ENCODE data around the gene EFCAB11.

The EFCAB11 gene

DNA sequence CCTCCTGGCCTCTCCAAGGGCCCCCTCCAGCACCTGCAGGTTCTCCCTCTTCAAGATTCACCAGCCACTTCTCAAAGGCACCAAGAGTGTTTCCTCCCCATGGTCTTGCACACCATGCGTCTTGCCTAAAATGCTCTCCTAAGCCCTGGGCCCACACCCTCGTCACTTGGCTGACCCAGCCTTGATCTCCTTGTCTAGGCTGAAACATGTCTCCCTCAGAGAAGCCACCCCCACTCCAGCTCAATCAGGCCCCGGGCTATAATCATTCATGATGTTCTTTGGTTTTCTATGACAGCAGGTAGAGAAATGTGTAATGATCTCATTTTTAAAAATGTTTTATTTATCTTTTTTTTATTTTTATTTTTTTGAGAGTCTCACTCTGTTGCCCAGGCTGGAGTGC lies 88.1 kb downstream of the EFCAB11 start:
- DNase-seq (ENCODE audit: low read depth): no peak

DNA sequence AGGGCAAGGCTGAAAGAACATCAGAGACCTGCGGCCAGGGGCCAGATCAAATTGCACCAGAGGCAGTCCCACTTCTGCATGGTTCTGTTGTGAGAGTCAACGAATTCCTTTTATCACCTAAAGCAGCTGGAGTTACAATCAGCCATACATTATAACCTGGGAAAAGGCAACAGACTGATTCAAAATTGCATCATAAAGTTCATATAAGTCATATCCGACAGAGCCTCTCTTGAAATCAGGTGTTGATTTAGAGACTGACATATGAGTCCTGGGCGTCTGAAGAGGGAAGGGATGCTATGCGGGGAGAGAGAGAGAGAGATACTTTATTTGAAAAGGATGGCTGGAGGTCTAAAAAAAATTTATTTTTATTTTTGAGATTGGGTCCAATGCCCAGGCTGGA lies 89.4 kb downstream of the EFCAB11 start:
- DNase-seq (ENCODE audit: low read depth): no peak

DNA sequence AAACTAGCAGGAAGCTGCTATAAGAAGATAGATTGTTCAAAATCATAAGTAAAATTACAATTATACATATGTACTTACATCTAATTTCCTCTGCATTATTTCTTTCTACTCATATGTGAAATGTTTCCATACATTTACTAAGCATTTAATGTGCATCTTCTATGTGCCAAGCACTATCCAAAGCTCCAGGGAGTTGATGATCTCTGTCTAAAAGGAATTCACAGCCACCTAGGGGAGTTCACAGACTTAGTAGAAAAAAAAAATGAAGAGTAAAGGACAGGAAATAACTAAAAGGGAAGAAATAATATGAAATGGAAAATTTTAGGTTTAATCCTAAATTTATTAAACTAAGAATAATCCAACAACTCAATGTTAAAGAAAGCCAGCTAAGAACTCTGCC lies 91.7 kb downstream of the EFCAB11 start:
- no peak for DNase-seq (ENCODE audit: low read depth)

DNA sequence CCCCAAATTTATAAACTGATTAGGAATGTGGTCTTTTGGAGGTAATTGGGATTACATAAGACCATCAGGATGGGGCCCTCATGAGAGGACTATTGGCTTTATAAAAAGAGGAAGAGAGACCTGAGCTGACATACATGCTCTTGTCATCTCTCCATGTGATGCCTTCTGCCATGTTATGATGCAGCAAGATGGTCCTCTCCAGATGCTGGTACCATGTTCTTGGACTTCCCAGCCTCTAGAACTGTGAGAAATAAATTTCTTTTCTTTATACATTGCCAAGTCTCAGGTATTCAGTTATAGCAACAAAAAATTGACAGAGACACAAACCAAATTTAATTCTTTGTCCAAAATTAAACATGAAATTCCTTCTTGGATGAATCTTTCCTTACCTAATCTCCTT lies 92.9 kb downstream of the EFCAB11 start:
- DNase-seq (ENCODE audit: low read depth): no peak

DNA sequence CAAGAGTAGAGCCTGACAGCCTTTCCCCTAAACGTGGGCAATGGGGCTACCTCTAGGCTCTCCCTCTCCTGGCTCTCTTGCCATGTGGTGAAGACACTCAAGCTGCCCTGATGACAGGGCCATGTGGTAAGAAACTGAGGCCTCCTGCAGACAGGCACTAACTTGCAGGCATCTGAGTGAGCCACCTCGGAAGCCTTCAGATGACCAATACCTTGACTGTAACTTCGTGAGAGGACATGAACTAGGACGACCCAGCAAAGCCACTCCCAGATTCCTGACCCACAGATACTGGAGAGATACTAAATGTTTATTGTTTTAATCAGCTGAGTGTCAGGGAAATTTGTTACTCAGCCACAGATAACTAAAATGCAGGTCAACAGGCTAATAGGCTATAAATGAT lies 96.4 kb downstream of the EFCAB11 start:
- DNase-seq (ENCODE audit: low read depth): no peak

DNA sequence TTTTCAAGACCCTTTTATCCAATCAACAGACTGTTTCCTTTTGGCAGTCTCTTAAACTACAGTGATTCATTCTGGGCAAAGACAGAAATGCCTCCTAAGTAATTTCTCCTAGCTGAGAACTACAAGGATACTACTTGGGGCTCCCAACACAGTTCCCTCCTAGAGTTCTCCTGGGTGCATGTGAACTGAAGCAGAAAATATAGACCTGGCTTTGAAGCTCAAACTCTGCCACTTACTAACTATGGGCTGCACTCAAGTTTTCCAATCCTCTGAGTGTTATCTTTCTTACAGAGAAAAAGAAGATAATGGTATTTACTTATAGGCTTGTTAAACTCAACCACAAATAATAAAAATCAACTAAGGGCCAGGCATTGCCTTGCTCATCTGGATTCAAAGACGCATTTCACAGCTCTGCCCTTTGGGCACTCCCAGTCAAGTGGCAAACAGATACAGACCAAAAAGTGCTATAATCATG lies 97.6 kb downstream of the EFCAB11 start:
- no peak for DNase-seq (ENCODE audit: low read depth)

DNA sequence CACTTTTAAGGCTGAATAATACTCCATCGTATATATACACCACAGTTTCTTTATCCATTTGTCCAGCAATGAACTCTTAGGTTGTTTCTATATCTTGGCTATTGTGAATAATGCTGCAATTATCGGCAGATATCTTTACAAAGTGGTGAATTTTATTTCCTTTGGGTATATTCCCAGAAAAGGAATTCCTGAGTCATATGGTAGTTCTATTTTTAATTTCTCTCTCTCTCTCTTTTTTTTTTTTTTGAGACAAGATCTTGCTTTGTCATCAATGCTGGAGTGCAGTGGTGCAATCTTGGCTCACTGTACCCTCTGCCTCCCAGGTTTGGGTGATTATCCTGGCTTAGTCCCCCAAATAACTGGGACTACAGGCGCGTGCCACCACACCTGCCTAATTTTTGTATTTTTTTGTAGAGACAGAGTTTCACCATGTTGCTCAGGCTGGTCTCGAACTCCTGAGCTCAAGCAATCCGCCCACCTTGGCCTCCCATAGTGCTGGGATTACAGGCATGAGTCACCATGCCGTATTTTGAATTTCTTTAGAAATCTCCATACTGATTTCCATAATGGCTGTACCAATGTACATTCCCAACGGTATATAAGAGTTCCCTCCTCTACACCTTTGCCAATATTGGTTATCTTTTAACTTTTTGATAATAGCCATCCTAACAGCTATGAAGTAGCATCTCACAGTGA lies 98.4 kb downstream of the EFCAB11 start:
- no peak for DNase-seq (ENCODE audit: low read depth)

DNA sequence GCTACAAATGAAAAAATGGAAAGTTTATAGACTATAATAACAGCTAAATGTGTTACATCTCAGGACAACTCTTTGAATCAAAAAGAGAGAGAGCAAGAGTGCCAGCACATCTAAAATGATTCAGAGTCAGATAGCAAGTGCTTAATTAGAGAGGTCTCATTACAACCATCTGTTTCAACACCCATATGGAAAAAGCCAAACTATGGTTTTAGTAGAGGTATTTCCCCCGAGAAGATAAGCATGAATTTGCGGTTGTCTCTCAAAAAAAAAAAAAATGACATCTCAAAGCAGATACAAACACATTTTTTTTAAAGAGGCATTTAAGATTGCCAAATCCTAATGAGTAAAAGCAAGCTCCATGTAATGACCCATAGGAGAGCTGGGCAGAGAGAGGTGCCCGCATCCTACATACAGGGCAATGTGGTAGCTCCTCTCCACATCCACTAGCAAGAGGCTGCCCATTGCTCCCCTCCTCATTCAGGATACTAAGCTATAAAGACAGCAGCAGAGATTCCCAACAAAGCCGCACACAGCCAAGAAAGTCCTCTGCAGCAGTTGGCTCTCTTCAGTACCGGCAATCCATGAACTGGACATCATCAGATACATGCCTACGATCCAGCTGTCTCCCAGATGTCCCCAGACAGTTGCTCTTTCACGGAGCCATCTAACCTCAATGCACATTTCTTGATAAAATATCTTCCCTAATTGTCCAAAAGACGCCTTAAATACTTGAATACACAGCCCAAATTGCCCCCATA lies 100.4 kb downstream of the EFCAB11 start:
- no peak for DNase-seq (ENCODE audit: low read depth)

DNA sequence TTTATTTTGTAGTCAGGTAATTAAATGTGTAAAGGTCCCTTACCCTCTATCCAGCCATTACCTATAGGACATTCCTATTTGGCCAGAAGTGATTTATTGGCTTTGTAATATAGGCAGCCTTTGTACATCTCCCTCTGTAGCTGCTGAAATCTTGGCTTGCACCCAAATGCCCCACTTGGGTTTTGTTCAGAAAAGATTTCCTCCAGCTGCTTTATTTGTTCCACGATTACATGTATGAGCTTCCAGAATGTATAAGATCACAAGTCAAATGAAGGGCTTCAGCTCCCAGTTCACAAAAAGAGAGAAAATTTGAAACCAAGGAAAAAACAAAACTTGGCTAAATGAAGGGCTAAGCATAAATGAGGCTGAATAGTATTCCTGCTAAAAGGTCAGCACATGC lies 103.4 kb downstream of the EFCAB11 start:
- DNase-seq (ENCODE audit: low read depth): no peak

DNA sequence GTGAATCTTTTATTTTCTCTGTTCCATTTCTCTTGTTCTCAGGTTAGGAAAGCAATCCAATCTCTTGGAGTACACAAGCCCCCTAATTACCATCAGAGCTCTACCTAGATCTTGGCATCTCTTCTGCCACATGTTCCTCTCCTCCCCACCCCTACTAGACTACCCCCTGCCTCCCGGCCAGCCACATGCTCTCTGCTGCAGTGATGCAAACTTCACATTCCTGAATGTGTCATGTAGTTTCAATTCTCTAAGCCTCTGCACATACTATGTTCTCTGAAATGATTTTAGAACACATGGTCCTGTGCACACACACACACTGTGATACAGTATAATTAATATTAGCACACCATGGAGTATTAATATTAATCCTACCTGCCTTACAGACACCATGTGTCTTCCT lies 104.6 kb downstream of the EFCAB11 start:
- no peak for DNase-seq (ENCODE audit: low read depth)

DNA sequence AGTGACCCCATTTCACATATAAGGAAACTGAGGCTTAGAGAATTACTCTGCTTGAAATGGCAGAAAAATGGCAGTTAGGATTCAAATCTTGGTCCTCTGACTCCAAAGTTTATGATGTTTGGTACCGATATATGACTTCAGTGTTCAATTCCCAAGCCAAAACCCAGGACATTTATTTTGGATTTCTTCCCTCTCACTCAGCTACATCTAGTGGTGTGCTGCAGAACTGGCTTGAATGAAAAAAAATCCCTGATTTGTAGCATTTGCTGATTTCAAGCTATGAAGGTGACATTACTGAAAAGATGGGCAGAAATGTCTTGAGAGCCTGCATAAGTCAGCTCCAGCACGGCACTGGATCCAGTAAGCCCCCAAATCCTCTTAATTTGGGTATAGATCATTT lies 106.4 kb downstream of the EFCAB11 start:
- no peak for DNase-seq (ENCODE audit: low read depth)

DNA sequence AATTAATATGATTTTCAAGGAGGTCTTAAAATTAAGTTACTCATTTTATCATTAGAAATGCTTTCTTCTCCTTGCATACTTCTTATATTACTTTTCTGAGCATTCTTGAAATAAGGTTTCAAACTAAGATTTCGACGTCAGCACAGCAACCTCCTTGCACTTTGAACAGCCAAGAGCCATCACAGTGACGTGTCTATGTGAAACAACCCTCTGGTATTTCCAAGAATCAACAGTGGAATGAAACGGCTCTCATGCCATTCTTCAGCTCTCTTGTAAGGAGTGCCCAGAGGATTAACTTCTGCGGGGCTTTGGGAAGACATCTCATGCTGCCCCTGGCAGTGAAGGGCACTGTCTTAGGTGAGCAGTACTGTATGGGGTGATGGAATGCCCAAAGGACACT lies 109.2 kb downstream of the EFCAB11 start:
- DNase-seq (ENCODE audit: low read depth): no peak

DNA sequence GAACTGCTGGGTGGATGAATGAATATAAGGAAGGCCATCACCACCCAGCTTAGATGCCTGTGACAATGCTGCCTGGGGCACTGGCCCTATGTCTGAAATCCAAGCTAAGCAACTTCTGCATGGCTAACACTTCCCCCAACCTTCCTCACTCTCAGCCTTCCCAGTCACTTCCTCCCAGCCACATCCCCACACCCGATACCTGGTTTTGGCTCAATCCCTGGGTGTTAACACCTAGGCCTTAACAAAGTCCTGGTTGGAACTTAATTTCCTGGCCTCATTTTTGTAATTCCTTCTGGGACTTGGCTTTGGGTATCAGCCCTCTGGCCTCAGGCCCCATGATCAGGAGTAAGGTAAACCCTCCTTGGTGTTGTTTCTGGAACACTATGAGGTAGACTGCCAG lies 110.0 kb downstream of the EFCAB11 start:
- DNase-seq (ENCODE audit: low read depth): no peak

DNA sequence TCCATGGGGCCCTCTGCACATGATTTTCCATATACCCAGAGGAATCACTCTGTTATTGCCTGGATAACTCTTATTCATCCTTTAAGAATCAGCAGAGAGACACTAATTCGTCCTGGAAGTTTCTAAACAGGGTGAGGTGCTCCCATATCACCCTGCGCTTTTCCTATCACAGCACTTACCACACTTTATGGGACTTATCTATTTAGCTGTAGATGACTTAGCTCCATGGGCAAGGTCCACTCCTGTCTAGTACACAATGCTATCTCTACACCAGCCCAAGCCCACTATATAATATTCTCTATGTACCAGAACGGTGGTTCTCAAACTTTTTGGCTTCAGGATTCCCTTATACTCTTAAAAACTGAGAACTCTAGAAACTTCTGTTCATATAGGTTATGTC lies 111.7 kb downstream of the EFCAB11 start:
- no peak for DNase-seq (ENCODE audit: low read depth)

DNA sequence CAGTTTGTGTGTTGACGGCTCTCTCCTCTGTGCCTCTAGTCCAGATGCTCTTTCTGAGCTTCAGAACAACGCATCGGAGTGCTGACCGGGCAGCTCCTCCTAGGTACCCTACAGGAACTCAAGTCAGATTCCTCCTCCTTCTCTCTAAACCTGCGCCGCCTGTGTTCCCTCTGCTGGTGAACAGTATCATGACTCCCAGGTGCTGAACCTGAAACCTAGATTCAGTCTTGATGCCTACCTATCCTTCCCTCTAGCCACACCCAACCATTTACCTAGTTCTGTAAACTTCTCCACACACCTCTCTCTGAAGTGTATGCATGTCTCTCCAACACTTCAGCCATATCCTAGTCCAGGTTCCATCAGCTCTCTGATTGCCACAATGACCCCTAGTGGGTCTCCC lies 112.7 kb downstream of the EFCAB11 start:
- DNase-seq (ENCODE audit: low read depth): no peak

DNA sequence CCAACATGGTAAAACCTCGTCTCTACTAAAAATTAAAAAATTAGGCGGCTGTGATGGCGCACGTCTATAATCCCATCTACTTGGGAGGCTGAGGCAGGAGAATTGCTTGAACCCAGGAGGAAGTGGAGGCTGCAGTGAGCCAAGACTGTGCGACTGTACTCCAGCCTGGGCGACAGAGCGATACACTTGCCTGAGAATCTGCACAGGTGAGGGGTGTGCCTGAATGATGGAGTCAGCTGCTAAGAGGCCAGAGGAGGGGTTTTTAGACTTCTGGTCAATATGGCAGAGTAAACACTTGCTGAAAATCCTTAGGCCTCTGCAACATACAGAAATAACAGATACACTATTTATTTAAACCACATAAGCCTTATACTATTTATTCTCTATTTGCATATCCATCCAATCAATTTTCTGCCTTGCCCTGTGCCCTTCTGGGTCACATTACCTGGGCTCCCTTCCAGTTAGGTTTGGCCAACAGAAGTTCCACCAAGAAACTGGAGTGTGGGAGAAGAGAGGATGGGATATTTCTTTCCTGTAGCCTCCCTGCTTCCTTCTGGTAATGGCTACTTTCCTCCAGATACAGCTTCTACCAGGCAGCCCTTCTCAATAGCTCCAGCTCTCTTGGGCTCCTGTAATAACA lies 117.6 kb downstream of the EFCAB11 start:
- no peak for DNase-seq (ENCODE audit: low read depth)

DNA sequence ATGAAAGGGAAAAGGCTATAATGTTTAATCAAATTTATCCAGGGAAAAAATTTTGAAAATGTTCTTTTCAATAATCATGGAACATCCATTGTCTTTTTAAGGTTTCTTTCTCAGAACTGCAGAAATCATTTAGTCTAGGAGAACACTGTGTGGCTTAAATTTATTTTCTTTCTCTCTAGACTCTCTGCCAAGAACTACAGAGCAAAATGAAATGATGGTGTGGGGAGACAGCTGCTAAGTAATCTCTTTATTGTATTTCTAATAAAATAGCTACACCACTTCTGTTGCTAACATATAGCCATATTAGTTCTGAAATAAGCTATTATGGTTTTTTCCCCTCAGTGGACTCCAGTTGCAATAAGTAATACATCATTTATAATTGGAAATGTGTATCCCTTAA lies 120.9 kb downstream of the EFCAB11 start:
- no peak for DNase-seq (ENCODE audit: low read depth)

DNA sequence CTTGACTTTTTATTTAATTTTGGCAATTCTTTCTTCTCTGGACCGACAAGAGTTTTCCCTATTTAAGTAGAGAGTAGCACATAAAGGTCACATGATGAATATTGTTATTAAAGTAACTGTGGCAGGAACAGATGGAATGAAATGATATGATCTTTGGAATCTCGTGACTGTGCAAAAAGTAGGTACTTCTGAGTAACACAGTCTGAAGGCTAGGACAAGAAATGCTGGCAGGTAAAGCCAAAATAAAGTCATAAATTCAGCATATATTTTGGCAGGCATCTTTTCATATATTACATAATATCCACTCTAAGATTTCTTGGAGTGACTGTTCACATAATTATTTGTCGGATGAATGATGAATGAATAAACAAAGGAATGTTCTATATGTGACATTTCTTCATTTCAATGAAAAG lies 121.4 kb downstream of the EFCAB11 start:
- DNase-seq (ENCODE audit: low read depth): no peak

DNA sequence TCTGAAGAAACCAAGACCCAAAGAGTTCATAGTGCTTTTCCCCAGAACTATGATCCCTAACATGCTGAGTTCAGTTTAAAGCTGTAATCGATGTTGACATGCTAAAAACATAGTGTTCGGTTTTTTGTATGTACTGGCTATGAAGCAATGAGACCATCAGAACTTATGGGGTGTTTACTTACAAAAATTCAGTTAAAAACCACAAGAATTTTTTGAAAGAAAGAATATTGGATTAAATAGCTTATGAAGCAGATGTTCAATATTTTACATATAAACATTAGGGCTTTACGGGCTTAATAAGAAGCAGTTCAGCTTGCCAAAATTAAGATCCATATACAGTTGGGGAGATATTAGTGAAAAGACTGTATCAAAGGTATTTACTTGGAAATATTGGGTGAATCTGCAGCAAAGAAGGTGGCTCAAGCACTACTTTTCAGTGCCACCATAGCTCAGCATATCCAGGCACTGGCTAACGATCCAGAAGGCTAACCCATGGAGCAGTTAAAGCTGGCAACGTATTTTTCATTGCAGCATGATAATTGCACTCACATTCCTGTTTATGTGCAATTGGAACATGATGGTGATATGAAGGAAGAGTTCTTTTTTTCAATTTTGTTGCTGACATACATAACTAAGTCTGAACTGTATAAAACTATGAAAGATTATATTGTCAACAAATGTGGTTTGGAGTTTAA lies 125.9 kb downstream of the EFCAB11 start:
- DNase-seq (ENCODE audit: low read depth): no peak

DNA sequence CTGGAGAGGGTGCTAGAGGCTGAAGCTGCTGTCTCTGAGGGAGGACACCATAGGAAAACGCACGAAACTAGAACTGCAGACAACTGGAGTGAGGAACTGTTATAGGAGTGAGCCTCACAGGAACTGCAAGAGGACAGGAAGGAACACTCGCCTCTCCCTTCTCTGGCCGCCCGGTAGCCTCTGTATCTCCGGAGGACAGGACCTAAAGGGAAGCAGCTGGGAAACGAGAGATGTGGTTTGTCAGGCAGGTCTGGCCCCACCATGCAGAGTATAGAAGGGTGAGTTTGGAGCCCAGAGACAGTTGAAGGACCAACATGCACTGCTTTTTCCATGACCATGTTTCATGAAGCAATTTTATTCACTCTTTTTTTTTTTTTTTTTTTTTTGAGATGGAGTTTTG lies 127.3 kb downstream of the EFCAB11 start:
- no peak for DNase-seq (ENCODE audit: low read depth)

DNA sequence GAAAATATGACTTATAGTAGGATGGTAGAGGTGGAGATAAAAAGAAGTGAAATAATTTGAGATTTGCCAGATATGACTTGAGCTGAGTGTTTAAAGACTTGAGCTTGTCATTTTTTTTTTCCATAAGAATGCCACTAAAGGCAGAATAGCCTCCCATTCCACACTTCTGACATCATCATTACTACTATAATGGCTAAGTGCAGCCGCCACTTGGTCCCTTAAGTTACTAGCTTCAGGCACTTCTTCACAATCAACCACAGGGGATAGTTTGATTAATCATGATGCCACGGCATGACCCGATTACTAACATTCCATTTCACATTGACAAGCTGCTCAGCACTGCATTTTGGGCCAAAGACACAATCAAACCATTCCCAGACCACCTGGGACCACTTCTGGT lies 127.9 kb downstream of the EFCAB11 start:
- no peak for DNase-seq (ENCODE audit: low read depth)

DNA sequence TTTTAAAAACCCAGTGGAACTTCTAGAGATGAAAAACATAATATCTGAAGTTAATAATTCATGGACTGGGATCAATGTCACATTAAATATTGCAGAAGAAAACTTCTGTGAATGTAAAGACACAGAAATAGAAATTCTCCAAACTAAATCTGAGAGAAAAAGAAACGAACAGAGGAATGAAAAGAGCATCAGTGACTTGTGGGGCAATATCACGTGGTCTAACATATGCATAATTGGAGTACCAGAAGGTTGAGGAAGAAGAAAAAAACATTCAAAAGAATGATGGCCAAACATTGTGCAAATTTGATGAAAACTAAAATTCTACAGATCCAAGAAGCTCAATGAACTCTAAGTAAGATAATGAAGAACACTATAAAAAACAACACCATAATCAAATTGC lies 130.8 kb downstream of the EFCAB11 start:
- no peak for DNase-seq (ENCODE audit: low read depth)

DNA sequence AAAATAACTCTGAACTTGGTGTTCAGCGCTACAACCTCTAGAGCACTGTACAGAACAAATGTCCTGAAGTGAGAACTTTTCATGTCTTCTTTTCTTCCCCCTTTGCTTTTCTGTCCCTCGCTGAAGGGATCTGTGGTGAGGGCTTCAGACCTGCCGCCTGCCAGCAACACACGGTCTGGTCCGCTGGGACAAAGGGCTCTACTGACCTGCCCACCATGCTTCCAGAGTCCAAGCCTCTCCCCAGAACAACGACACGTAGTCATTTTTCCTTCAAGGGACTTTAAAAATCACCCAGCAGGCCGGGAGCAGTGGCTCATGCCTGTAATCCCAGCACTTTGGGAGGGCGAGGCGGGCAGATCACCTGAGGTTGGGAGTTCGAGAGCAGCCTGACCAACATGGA lies 140.4 kb downstream of the EFCAB11 start:
- DNase-seq (ENCODE audit: low read depth): no peak
